Stomach (tissue), 4 donors: ENCODE data around the gene PLCH2.

ENCODE experiments used
- CTCF ChIP-seq, 7 experiments: fragments of 450-650 bp in 4 of 7; fragments of 200-600 bp in 3 of 7; sonication (generic) in 3 of 7; IDR thresholded peaks; one replicate each; pipeline ENCODE4 v1.5.1; 2016 to 2019; ENCODE audit warnings: antibody characterized with exemption in 7 of 7, control low read depth in 2 of 7, mild to moderate bottlenecking in 1 of 7
- EP300 ChIP-seq: sonication (generic); formaldehyde crosslinking; IDR thresholded peaks from one replicate; pipeline ENCODE4 v1.6.1; 2017; ENCODE audit warnings: antibody characterized with exemption

DNA sequence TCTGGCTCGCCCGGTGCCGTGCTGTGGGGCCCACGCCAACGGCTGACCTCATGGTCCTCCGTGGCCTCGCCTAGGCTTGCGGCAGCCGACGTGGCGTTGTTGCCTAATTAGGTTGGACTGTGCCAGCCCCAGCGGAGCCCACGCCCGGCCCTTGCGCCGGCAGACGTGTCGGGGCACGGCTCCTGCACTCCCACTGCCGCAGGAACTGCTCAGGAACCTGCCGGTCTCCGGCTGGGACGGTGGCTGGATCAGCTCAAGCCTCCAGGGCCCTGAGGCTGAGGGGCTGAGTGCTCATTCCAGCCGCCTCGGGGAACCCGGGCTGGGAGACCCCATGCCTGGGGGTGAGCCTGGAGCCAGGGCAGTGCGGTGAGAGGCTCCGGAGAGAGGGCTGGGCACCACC, 47.6 kb upstream of the PLCH2 start:
- no peak for TF ChIP-seq EP300
- no peak for TF ChIP-seq CTCF (IDR thresholded peaks at IDR 0.05)
